GM12878 (cell line): ENCODE results near the gene TBC1D28.
"Not testable (repeated sequence)": the region's sequence is repeated elsewhere in the genome, so short reads cannot be mapped to it uniquely, and the experiment has no call there.

Source experiments
- IKZF1 ChIP-seq: fragments of 450-650 bp; conservative IDR thresholded peaks from 2 replicates; pipeline ENCODE4 v1.6.1; 2017; ENCODE audit warnings: antibody characterized with exemption, mild to moderate bottlenecking
- JUNB ChIP-seq: IDR thresholded peaks from 2 replicates; pipeline ENCODE4 v1.6.1; 2016; ENCODE audit warnings: antibody characterized with exemption, mild to moderate bottlenecking
- NFYA ChIP-seq: IDR thresholded peaks from 2 replicates; pipeline ENCODE4 v1.6.1; 2011; ENCODE audit warnings: low read depth, mild to moderate bottlenecking, low read length, improper control_type of control experiment, borderline replicate concordance
- TF ChIP-seq, protein P1 (sequence below), 3 experiments: IDR thresholded peaks in 2 of 3; conservative IDR thresholded peaks in 1 of 3; 2 replicates each; pipeline ENCODE4 v1.5.1; 2011; ENCODE audit warnings: low read depth in 3 of 3, low read length in 3 of 3, mild to moderate bottlenecking in 3 of 3, control low read depth in 2 of 3, moderate library complexity in 2 of 3, inconsistent platforms in 1 of 3, mixed read lengths in 1 of 3; ENCODE audit not compliant: control insufficient read depth in 2 of 3, insufficient read depth in 1 of 3; ENCODE audit errors: extremely low read depth in 1 of 3

DNA sequence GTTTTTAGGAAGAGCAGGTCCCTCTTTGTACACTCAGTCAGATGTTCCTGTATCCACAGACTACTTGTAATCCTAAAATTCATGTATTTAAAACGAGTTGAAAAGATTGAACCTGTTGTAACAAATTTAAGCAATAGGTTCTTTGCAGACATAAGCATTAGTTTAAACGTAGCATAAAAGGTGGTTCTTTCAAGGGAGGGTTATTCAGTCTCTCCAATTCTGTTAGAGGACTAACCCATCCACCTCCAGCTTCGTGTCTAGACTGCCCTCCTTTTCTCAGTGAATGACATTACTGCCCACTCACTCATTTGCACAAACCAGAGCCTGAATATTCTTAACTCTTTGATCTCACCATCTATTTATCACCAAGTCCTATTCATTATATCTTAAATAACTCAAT lies 38.5 kb upstream of the TBC1D28 start:
- not testable (repeated sequence) for TF ChIP-seq JUNB, IKZF1, NFYA
- TF ChIP-seq, protein P1, sequence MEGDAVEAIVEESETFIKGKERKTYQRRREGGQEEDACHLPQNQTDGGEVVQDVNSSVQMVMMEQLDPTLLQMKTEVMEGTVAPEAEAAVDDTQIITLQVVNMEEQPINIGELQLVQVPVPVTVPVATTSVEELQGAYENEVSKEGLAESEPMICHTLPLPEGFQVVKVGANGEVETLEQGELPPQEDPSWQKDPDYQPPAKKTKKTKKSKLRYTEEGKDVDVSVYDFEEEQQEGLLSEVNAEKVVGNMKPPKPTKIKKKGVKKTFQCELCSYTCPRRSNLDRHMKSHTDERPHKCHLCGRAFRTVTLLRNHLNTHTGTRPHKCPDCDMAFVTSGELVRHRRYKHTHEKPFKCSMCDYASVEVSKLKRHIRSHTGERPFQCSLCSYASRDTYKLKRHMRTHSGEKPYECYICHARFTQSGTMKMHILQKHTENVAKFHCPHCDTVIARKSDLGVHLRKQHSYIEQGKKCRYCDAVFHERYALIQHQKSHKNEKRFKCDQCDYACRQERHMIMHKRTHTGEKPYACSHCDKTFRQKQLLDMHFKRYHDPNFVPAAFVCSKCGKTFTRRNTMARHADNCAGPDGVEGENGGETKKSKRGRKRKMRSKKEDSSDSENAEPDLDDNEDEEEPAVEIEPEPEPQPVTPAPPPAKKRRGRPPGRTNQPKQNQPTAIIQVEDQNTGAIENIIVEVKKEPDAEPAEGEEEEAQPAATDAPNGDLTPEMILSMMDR (IDR thresholded peaks at IDR 0.05 in 2 of 3, conservative IDR thresholded peaks at IDR 0.05 in 1 of 3; ENCODE audit: control insufficient read depth in 2 of 3, extremely low read depth in 1 of 3, insufficient read depth in 1 of 3, low read depth in 3 of 3, low read length in 3 of 3): not testable (repeated sequence)
